GM18505 (cell line): ENCODE data around the gene BRD3OS.

Source experiments
- ATAC-seq: cut with Tn5 transposase; IDR thresholded peaks from one replicate; pipeline ENCODE4 v1.9.1; 2021; ENCODE audit not compliant: unreplicated experiment
- POLR2A ChIP-seq: IDR thresholded peaks from 4 replicates; pipeline ENCODE4 v1.6.1; 2011; ENCODE audit warnings: borderline replicate concordance; ENCODE audit not compliant: insufficient read depth, insufficient read length; ENCODE audit errors: extremely low read depth

BRD3OS gene

DNA sequence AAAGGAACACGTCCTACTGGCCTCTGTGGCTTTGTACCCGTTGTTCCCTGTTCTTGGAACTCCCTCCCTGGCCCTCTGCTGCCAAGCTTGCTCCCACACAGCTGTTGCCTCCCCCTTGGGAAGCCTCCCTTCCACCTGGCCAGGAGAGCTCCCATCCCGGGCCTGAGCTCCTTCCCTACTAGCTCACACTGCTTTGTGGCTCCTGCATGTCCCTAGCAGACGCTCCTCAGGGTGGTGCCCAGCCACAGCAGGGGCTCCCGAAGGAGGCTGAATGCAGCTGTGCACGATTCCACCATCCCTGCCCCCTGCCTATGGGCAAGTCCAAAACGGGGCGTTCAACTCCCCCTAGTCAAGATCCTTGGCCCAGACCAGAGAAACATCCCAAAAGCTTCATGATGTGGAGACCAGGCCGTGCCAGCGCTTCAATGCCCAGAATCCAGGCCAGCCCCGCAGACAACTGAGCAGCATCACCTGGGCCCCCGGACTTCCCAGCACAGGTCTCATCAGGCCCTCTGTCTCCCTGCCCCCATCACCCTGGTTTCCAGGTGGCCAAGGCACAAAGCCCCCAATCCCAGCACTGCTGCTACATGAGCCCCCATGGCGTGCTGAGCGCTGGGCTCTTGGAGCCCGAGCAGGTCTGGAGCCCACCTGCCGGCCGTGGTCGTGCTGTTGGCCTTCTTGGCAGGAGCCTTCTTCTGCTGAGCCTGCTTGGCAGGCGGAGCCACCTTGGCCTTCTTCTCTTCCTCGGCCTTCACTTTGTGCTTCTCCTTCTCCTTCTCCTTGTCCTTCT, 14.3 kb downstream of the BRD3OS start:
- ATAC-seq, result no peak
- TF ChIP-seq POLR2A, result no peak

DNA sequence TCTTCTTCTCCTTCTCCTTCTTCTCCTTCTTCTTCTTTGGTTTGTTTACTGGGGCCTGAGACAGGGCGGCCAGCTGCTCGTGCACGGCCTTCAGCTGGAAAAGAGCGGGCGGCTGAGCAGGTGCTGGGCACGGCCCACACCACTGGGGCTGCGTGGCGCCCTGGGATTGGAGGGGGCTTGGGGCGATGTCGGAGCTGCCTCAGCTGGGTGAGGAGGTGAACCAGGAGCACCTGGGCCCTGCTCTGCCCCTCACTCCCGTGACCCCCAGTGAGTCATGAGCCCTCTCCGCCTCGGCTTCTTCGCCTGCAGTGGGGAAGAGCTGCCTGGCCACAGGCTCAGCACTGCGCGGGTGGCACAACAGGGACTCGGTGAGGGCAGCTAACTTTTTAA, 14.9 kb downstream of the BRD3OS start:
- no peak for TF ChIP-seq POLR2A
- no peak for ATAC-seq

DNA sequence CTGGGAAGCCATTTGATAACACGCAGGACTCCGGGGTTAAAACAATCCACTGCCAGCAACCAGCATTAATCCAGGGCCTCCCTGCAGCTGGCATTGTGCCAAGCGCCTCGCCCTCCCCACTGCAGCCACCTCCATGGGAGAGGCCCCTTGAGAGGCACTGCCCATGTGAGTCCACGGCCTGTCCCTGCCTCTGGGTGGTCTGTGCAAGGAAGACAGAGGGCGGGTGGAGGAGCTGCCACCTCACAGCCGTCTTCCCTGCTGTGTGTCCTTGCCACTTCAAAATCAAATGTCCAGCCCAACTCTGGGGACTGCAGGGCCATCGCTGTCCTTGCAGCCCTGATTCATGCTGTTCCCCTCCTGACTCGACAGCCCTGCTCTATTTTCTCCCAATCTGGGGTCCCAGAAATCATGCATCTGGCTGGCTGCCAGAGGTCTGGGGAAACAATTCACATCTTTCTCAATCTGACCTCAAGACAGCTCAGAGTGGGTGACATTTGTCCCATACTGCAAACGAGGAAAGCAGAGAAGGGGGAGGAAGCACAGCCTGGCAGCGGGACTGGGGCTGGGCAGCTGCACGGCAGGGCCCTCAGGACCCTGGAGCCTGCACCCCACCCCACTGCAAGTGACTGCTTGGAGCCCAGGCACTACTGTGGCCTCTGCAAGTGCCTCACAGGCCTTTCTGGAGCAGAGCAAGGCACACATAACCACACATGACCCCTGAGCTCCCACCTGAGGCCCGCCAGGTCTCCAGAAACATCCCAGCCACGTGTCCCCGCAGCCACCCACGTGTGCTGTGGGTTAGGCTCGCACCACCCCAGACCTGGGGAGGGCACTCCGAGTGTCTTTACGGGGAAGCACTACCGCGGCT, 15.7 kb downstream of the BRD3OS start:
- ATAC-seq, result no peak
- TF ChIP-seq POLR2A, result no peak

DNA sequence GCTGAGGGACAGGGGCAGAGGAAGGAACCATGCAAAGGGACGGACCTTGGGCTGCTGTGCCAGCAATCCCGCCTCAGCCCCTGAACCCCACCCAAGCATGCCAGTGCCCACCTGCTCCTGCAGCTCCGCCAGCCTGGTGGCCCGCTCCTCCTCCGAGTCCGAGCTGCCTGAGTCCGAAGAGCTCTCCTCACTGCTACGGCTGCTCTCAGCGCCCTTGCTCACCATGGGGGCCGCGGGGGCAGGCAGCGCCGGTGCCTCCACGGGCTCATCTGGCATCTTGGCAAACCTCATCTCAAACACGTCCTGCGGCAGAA, 16.3 kb downstream of the BRD3OS start:
- TF ChIP-seq POLR2A, result no peak
- ATAC-seq, result no peak

DNA sequence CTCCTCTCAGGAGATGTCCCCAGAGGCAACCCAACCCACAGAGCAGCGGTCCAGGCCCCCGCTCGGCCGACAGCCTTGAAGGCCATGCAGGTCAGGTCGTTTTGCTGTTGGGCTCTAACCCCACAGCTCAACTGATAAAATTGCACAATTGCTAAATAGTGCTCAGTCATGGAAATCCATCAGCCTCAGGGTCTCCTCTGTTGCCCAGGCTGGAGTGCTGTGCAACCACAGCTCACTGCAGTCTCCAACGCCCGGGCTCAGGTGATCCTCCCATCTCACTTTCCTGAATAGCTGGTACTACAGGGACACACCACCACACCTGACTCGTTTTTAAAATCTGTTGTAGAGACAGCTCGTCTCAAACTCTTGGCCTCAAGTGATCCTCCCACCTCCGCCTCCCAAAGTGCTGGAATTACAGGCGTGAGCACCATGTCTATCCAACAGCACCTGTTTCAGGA, 18.3 kb downstream of the BRD3OS start:
- ATAC-seq, result no peak
- no peak for TF ChIP-seq POLR2A

DNA sequence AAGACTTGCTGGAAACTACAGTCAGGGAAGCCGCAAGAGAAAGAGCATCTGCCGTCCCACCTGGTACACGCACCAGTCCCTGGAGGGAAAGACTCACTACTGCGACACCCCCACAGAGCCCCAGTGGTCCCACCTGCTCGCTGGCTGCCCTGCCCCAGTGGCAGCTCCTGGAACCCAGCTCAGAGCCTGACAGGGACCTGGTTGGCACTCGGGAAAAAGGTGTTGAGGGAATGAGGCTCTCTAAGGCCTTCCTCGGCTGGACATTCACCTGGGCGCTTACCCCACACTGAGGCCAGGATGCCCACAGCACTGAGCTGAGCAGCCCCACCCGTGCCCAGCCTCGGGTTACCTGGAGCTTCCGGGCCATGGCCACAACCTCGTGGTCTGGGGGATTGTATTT, 19.7 kb downstream of the BRD3OS start:
- no peak for ATAC-seq
- no peak for TF ChIP-seq POLR2A

DNA sequence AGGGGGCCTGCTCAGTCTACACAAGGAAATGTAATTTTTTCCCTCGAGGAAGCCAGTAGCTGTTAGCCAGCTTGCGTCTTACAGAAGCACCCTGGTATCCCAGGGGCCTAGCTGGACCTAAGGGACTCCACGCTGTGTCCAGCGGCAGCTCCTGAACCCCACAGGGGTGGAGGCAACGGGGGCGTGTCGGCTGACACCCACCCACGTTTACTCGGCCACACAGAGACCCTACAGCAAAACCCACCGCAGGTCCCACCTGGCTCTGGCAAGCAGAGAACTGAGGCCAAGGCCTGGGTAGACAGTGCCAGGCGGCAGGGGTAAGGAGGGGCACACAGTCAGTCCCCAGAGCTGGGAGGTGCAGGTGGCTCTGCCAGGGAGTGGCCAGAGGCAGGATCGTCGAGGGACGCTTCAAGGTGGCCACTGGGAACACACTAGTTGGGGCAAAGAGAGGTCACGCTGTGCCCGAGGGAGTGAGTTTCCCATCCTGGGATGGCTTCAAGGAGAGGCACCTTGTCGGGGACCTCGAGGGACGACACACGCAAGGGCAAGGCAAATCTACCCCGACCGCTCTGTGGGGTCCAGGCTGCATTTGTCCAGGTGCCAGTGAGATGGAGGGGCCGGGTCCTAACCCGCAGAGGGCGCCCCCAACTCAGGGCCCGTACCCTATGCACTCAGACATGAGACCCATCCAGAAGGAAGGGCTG, 20.7 kb downstream of the BRD3OS start:
- no peak for ATAC-seq
- TF ChIP-seq POLR2A, result no peak

DNA sequence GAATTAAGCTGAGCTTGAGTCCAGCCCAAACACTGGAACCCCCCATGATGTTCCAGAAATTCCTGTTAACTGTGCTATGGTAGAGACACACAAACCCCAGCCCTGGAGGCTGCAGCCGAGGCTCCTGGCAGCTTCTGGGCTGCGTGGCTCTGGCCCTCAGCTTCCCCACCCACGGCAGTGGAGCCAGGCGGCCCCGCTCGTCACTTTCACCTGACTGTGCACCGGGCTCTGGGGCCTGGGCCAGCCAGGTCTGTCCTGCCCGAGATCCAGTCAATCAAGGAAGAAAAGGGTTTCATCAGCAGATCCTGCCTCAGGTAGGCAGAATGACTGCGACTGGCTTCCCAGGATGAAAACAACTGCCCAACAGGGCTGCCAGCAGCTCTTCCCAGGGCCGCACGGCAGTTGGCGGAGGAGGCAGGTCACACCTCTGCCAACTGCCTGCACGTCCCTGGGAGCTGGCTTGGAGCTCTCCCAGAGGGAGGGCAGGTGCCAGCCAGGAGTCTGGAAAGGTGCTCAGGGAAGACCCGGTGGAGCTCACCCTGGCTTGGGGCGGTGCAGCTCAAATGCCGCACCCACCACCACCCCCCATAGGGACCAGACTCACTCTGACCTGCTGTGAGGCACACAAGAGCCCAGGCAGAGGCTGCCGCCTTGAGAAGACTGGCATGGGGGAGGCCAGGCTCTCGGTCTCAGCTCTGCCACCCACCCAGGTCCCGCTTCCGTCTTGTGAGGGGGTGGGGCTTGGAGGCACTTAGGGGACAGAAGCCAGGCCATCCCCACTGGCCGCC, 21.8 kb downstream of the BRD3OS start:
- no peak for TF ChIP-seq POLR2A
- ATAC-seq, result no peak

DNA sequence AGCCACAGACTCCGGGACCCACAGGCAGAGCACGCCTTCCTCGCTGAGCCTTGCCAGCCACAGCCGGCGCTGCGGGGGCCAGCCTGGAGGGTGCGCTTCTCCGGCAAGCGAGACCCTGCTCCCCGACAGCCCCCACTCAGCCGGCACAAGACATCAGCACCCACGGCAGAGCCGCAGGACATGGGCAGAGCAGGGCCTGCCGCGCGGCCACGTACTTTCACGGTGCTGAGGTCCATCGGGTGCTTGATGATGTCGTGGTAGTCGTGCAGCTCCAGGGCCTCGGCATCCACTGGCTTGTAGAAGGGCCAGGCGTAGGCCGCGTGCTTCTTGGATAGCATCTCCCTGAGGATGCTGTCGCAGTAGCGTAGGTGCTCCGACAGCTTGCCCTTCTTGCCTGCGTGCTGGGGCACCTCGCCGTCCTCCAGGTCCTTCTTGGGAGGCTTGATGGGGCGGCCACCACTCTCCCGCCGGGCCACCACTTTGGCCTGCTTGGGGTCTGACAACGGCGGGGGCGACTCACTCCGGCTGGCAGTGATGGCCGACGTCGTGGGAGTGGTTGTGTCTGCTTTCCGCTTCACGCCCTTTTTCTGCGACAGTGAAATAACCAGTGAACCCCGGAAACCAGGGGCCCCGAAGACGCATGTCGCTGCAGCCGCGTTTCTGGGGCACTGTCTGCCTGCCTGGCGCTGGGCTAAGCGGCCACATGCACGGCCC, 22.7 kb downstream of the BRD3OS start:
- TF ChIP-seq POLR2A, result no peak
- ATAC-seq, result no peak

DNA sequence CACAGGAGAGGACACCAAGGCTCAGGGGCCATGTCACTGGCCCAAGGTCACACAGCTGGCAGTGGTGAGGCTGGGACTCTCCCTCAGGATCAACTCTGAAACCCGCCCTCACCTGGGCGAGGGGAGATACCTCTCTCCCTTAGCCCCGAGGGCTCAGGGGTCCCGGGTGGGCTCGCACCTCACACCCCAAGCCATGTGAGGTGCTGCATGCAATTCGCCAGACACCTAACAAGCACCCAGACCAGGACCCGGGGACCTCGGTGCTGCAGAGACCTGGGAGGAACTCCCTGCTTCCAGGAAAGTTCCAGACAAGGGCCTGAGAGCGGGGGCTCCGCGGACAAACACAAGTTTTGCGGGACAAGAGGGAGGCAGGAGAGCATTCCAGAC, 23.3 kb downstream of the BRD3OS start:
- no peak for ATAC-seq
- no peak for TF ChIP-seq POLR2A

DNA sequence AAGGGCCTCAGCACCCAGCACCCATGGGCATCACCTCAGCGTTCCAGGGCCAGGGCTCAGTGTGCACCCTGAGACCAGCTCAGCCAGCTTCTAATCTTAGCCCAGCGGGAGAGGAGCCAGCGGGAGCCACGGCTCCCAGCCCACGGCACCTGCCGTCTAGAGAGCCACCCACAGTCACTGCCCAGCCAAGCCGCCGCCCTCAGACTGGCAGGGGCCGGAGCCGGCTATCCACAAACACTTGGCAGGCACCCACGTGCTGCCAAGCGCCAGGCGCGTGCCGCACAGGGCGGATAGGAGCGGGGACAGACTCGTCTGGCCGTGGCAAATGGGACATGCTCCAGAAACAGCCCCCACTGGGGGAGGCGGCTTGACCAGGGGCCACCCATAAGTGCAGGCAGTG, 24.0 kb downstream of the BRD3OS start:
- no peak for ATAC-seq
- TF ChIP-seq POLR2A, result no peak

DNA sequence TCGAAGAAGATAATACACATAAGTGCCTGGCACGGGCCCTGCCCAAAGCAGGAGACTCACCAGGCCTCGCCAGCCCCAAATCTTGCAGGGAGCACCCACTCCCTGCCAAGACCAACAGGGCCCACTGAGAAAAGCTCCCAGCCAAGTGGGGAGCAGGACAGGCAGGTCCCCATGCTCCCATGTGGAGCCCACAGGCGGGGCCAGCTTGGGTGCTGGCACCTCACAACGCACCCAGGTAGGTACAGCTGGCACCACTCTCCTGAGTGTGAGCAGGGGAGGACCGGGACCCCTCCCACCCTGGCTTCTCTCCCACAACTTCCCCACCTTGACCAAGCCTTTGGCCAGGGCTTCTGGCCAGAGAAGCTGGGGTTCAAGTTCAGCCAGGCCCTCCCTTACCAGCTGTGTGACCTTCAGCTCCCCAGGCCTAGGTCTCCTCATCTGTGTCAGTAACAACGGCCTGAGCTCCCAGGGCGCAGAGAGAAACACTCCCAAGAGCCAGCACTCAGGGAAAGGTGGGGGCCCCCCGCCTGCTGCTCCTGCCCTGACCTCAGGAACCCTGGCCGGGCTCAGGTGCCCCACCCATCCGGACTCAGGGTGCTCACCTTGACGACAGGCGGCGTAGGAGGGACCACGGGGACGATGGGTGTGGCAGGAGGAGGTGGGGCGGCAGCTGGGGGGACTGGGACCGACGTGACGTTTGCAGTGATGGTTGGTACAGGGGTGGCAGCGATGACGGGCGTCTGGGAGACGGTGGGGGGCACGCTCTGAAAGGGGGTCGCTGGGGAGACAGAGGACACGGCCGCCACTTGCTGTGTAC, 24.7 kb downstream of the BRD3OS start:
- TF ChIP-seq POLR2A, result no peak
- ATAC-seq, result no peak

DNA sequence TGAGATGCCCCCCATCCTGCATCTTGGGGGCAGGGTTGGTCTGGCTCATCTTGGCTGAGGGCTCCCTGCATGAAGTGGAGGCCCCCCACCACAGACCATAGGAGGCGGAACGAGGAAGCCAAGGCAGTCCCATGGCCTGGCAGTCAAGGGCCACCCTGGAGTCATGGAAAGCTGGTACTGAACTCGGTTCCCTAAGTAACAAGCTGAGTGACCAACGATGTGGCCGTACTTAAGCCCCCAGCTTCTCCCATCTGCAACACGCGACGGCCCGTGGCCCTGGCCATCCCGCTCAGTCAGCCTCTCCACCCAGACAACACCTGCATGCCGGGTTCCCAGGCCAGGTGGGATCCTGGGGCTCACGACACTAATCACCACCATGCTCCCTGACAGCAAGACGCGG, 25.4 kb downstream of the BRD3OS start:
- no peak for TF ChIP-seq POLR2A
- no peak for ATAC-seq
